ENCODE results near the gene NOVA1.

GRCh38 chr14:26402126-26402525 is 195.7 kb downstream of the NOVA1 start:
- TF ChIP-seq POLR2AphosphoS5 (IDR thresholded peaks at IDR 0.05; ENCODE audit: borderline replicate concordance, low read depth, low read length): no peak
- no peak for TF ChIP-seq EZH2 (IDR thresholded peaks at IDR 0.05)
- TF ChIP-seq FOXP2 (optimal IDR thresholded peaks at IDR 0.05; ENCODE audit: control extremely low read depth, extremely low read length, insufficient read depth): no peak
